A549 (cell line): ENCODE measurements around the gene PKIG.

Source experiments
- CHD2 ChIP-seq: fragments of 150-350 bp; IDR thresholded peaks from 2 replicates; pipeline ENCODE4 v1.6.1; 2014; ENCODE audit warnings: low read length; ENCODE audit not compliant: partially characterized antibody
- EP300 ChIP-seq, 2 experiments: fragments of >200 bp; sonication (Bioruptor Twin); formaldehyde crosslinking; IDR thresholded peaks; 2 replicates in 1 of 2; 3 replicates in 1 of 2; pipeline ENCODE4 v1.6.1; 2016 to 2017
- MAFK ChIP-seq: fragments of 450-650 bp; IDR thresholded peaks from 2 replicates; pipeline ENCODE4 v1.6.1; 2014; ENCODE audit not compliant: partially characterized antibody
- PHF8 ChIP-seq: fragments of 200-600 bp; sonication (generic); IDR thresholded peaks from 2 replicates; pipeline ENCODE4 v1.6.1; 2016; ENCODE audit warnings: low read depth, mild to moderate bottlenecking, antibody characterized with exemption, moderate library complexity, borderline replicate concordance
- POLR2A ChIP-seq: IDR thresholded peaks from 2 replicates; pipeline ENCODE4 v1.6.1; 2012; ENCODE audit warnings: mild to moderate bottlenecking, low read length
- POLR2AphosphoS2 ChIP-seq: conservative IDR thresholded peaks from 2 replicates; pipeline ENCODE4 v1.6.1; 2012; ENCODE audit warnings: low read length, improper control_type of control experiment, inconsistent platforms
- RAD21 ChIP-seq, 2 experiments: fragments of >200 bp in 1 of 2; sonication (Bioruptor Twin) in 1 of 2; formaldehyde crosslinking in 1 of 2; IDR thresholded peaks in 1 of 2; conservative IDR thresholded peaks in 1 of 2; 2 replicates in 1 of 2; 3 replicates in 1 of 2; pipeline ENCODE4 v1.6.1; 2012 to 2018; ENCODE audit warnings: inconsistent platforms in 1 of 2
- RARB ChIP-seq: fragments of 250-450 bp; sonication (Bioruptor Pico); IDR thresholded peaks from 2 replicates; pipeline ENCODE4 v1.8.0; 2021; ENCODE audit warnings: mild to moderate bottlenecking, moderate library complexity
- RCOR1 ChIP-seq: fragments of 150-350 bp; IDR thresholded peaks from 2 replicates; pipeline ENCODE4 v1.6.1; 2014; ENCODE audit warnings: antibody characterized with exemption, low read length, low read depth
- RFX5 ChIP-seq: fragments of 450-650 bp; IDR thresholded peaks from 2 replicates; pipeline ENCODE4 v1.7.1; 2014; ENCODE audit warnings: antibody characterized with exemption, mild to moderate bottlenecking, moderate library complexity
- USF2 ChIP-seq: fragments of 450-650 bp; IDR thresholded peaks from 2 replicates; pipeline ENCODE4 v1.6.1; 2014; ENCODE audit warnings: antibody characterized with exemption
- TF ChIP-seq, protein P1 (sequence below): fragments of >200 bp; sonication (Bioruptor Twin); formaldehyde crosslinking; IDR thresholded peaks from 3 replicates; pipeline ENCODE4 v1.5.1; 2016

GRCh38 chr20:44592366-44592765 is 10.0 kb downstream of the PKIG start:
- TF ChIP-seq RAD21 (conservative IDR thresholded peaks at IDR 0.05 in 1 of 2, IDR thresholded peaks at IDR 0.05 in 1 of 2) (no peak), RFX5 (no peak), CHD2 (no peak), RCOR1 (no peak), RARB (CRISPR knock-in tag) (no peak), MAFK (no peak), POLR2A (no peak), POLR2AphosphoS2 (no peak), USF2 (no peak), EP300 (IDR thresholded peaks at IDR 0.05) (no peak), PHF8 (no peak)
- TF ChIP-seq, protein P1, sequence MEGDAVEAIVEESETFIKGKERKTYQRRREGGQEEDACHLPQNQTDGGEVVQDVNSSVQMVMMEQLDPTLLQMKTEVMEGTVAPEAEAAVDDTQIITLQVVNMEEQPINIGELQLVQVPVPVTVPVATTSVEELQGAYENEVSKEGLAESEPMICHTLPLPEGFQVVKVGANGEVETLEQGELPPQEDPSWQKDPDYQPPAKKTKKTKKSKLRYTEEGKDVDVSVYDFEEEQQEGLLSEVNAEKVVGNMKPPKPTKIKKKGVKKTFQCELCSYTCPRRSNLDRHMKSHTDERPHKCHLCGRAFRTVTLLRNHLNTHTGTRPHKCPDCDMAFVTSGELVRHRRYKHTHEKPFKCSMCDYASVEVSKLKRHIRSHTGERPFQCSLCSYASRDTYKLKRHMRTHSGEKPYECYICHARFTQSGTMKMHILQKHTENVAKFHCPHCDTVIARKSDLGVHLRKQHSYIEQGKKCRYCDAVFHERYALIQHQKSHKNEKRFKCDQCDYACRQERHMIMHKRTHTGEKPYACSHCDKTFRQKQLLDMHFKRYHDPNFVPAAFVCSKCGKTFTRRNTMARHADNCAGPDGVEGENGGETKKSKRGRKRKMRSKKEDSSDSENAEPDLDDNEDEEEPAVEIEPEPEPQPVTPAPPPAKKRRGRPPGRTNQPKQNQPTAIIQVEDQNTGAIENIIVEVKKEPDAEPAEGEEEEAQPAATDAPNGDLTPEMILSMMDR, result no peak
